Suppressor macrophage (primary cell): Measurements from ENCODE around the gene SHF.
A peak's percentile ranks its signal among the peaks of the same experiment; 100 is the strongest.

Experiments used
- DNase-seq, 4 experiments: peaks; one replicate each; pipeline ENCODE4 v3.0.0-alpha.2; 2020 to 2022

The SHF gene

DNA sequence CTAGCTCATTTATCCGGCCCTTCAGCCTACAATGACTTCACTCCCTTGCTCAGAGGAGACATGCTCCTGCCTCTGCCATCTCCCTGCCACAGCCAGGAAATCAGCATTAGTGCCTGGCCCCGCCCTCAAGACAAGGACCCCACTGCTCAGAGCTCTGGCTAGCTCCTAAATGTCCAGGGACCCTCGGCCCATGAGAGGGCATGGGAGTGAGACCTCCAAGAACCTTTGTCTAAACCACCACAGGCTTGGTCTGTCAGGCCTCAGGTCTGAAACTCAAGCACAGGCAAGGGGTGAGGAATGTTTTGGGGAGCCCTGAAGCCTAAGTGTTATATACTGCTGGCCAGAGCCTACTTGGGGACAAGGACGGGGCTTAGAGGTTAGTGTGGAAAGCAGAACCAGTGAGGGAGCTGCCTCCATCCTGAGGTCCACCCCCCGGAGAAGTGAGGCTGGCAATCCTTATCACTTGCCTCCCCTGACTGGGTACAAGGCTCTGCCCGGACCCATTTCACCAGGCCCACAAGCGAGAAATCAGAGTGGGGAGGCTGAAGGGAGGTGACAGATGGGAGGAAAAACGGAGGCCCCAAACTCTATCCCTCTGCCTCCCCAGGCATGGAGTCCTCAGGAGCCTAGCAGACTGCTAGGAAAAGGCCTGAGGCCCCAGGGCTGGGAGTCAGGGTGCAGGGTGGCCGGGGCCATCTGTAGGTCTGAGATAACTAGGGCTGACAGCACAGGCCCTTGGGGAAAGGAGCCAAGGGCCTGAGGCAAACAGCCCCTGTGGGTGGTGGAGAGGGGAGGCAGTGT lies 18.8 kb downstream of the SHF start:
- no peak for DNase-seq

- no peak for DNase-seq
These were observed 19.5 kb downstream of the SHF start for GRCh38 chr15:45168286-45168685.

DNA sequence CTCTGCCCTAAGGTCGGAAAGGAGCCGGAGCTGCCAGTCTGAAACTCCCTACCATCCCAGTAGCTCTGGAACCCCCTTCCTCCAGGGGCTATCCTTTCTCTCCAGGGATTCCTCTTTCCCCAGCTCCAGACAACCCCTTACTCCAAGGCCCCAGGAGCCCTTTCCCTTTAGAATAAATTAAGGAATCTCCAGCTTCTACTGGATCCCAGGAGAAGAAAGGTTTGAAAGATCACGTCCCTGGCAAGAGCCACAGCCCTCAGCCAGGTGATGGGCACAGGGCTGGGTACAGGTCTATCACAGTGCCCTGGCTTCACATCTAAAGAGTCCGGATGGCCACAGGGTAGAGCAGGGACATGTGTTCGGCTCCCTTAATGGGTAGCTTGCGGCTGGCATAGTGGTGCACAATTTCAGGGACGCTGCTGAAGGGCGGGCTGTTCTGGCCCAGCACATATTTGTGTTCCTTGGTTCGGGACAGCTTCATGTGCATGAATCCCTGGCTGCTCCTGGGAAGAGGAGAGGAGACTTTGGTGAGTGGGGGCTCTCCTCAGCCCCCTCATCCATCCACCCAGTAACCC lies 20.0 kb downstream of the SHF start:
- DNase-seq, result no peak

DNA sequence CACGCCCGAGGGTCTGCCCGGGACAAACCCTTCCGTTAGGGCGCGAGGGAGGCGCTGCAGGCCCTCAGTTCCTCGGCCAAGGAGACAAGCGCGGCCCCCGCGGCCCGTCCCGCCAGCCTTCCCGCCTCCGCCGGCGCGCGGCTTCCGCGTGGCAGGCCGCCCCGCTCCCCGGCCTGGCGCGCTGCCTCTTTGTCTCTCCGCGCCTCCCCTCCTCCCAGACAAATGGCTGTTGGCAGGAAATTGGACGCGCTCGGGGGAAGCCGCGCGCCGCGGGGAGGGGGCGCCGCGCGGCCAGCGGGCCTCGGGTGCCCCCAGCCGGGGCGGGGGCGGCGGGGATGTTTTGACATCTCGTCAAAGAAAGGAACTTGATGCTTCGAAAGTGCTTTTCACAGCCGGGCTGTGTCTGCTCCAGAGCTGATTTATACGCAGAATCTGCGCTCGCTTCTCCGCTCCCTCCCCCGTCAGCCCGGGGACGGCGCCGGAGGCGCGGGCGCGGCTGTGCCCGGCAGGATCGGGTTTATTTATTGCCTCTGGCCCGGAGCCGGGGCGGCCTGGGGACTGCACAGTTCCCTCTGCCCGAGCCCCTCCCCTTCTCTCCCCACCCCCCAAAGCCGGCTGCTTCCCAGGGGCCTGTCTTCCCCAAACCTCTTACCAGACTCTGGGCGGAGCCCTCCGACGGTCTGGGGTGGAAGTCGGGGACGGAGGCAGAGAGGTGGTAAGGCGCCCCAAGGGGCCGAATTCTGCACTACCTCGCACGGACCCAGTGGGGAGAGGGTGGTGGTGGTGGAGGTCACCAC lies 20.7 kb downstream of the SHF start:
- peak; percentile 92 to 96 (median 96) for DNase-seq

GRCh38 chr15:45165536-45165935 lies 22.2 kb downstream of the SHF start:
- DNase-seq, result no peak

DNA sequence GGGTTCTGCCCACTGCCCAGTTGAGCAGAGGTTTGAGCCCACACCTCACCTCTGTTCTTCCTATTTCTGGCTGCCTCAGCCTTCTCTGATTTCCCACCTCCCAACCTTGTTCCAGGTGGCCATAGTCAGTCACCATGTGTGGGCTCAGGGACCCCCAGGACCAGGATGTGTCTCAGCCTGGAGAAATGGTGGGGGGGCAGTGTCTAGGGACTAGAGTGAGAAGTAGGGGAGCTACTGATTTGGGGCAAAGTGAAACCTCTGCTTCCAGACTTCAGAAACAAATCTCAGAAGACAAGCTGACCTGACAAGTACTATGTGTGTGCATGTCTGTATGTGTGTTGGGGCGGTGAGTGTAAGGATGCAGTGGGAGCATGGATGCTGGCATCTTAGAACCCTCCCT lies 22.9 kb downstream of the SHF start:
- no peak for DNase-seq

- no peak for DNase-seq
These were observed 24.3 kb downstream of the SHF start for GRCh38 chr15:45163508-45163856.

DNA sequence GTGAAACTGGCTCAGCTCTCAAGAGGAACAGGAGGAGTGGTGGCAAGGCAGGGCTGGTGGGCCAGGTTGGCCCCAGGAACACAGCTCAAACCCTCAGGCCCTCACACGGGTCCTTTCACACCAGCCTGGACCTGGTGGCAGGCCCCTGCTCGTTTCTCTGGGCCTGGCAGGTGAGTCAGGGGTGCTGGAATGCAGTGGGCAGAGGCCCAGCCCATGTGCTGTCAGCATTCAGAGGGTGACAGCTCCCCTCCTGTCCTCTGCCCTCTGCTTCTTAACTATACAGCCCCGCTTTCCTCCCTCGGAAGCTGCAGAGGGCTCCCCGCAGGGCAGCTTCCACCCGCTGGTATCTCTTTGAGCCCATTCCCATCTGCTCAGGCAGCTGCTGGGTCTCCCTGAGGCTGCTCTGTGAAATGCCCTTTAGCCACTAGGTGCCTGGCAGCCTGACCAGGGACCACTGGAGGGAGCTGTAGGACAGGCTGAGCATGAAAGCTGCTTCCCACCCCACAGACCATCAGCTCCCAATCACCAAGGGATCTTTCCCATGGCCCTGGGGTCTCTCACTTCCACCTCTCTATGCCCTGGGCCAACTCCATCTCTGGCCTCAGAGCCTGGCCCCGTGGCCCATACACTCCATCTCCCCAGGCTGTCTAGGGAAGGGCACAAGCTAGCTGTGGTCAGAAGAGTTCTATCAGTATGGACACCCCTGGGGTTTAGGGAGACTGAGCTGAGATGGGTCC lies 24.8 kb downstream of the SHF start:
- DNase-seq, result peak; percentile 75 to 89 (median 86)

DNA sequence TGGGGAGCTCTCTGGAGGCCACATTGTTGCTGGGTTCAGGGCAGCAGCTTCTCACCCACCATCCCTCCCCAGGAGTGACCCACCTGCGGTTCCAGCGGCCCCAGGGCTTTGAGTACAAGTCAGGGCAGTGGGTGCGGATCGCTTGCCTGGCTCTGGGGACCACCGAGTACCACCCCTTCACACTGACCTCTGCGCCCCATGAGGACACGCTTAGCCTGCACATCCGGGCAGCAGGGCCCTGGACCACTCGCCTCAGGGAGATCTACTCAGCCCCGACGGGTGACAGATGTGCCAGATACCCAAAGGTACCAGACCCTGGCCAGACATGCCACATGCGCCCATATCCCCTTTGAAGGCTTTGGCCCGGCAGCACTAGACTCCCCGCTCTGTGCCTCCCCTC lies 26.1 kb downstream of the SHF start:
- DNase-seq, result no peak

GRCh38 chr15:45157974-45158373 lies 29.8 kb downstream of the SHF start:
- DNase-seq, result peak in 3 of 4 experiments; percentile 7 to 25 (median 21)

GRCh38 chr15:45156744-45157455 lies 30.9 kb downstream of the SHF start:
- no peak for DNase-seq

- no peak for DNase-seq
These were observed 32.0 kb downstream of the SHF start for GRCh38 chr15:45155739-45156138.

GRCh38 chr15:45151998-45152828 lies 35.6 kb downstream of the SHF start:
- DNase-seq, result no peak

DNA sequence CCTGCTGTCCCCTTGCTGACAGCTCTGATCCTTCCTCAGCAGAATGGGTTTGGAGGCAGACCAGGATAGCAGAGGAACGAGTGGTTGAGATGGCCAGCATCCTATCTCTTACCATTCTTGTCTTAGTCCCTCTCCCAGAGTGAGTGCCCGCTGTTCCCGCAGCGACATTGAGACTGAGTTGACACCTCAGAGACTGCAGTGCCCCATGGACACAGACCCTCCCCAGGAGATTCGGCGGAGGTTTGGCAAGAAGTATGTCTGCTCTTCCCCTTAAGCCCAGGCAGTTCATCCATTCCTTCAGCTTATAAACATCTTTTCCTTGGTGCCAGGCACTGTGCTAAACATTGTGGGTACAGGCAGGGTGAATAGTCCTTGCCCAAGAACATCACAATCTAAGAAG lies 36.8 kb downstream of the SHF start:
- DNase-seq, result no peak

DNA sequence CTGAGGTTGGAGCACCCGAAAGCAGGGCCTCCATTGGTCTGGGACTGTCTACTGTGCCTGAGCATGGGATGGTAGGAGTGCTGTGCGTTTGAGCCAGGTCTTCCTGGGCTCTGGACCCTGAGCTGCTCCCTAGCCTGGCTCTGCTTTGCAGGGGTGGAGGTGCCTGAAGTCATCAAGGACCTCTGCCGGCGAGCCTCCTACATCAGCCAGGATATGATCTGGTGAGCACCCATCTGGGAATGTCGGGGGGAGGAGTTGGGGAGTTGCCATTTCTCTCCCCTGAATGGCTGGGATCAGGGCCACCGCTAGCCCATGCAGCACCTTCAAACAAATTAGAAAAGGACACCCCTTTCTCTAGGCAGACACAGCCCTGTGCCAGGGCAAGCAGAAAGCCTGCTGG lies 37.3 kb downstream of the SHF start:
- no peak for DNase-seq

DNA sequence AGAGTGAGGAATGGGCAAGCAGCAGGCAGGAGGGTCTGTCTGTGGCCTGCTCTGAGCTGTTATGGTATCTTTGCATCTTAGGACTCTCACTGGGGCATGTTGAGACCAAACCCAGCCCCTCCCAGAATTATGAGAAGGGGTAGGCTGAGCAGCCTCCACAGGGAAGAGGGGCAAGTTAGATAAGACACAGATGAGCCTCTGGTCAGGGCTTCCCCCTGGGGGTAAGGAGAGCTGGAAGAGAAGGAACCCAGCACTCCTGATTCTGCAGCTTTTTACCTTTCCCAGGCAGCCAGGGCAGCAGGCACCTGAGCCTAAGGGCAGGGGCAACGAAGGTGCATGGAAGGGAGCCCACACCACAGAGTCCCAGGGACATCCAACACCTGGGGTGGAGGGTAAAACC lies 38.7 kb downstream of the SHF start:
- no peak for DNase-seq

DNA sequence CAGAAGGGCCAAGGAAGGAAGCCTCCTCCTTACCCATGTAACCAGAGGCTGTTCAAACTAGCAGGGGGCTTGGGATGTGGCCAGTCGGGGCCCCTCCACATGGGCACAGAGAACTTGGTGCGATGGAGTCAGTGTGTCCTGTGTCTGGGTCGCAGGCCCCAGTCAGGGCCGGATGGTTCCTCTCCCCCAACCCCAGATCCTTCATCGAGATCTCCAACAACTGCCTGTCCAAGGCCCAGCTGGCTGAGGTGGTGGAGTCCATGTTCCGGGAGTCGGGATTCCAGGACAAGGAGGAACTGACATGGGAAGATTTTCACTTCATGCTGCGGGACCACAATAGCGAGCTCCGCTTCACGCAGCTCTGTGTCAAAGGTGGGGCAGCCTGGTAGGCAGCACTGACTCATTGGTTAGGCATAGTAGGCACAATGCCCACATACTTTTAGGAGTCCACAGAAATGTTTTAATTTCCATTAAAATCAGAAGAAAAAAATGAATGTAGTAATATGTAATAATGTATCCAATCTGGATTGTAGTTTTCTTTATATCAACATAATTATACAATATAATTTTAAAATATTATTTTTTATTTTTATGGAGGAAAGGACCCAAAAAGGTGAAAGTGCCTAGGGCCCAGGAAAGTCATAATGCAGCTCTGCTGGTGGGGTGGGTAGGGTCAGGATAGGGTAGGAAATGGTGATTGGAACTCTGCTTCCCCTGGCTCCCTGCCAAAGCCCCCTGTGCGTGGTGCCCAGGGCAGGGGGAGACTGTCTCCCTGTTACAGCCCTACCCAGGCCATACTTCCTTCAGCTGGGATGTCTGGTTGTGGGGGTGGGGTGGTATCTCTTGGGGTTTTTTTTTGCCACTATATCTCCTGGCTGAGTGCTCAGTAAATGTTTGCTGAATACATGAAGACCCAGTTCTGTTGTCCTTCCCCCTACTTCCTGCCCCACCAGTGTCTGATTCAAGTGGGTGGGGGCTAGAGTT lies 39.4 kb downstream of the SHF start:
- no peak for DNase-seq

GRCh38 chr15:45147606-45148005 lies 40.2 kb downstream of the SHF start:
- DNase-seq, result no peak

DNA sequence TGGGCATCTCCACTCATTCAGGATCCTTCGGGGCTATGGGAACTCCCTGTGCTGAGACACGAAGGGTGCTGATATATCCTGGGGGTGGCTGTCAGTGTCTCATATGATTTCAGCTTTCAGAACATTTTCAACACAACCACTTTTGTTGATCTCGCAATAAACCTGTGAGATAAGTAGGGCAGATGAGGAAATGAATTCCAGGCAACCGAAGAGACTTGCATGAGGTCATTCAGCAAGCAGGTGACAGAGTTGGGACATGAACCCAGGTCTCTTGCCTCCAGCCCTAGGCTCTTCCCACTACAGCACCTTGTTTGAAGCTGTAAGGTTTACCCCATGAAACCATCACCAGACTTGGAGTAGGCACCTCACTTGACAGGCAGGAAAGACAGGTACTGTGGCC lies 41.4 kb downstream of the SHF start:
- DNase-seq, result peak; percentile 19 to 54 (median 44)

DNA sequence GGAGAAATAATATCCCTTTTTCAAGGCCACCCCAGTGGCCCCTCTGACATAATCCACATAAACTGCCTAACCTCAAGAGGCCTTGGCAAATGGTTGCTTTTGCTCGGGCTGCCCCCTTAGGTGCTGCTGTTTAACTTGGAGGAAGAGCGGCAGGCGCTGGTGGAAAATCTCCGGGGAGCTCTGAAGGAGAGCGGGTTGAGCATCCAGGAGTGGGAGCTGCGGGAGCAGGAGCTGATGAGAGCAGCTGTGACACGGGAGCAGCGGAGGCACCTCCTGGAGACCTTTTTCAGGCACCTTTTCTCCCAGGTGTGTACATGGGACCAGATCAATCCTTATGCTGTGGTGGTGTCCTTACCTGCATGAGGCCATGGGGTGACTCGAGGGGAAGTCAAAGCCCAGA lies 43.0 kb downstream of the SHF start:
- no peak for DNase-seq
